ENCODE data around the gene TRABD2A. TPM values are rescaled to one million over a fixed set of nuclear protein-coding genes. Genes with fewer than 3 reads are reported as not detected.

TRABD2A gene
- total and polyA plus RNA-seq, 2 donors (not counting 1 experiment from before 2014, with no cell fraction given), result 4.4 to 14.4 TPM

- Histone ChIP-seq H3K4me1 (ENCODE audit: control insufficient read depth, extremely low read depth, insufficient read depth, low read length) (no peaks in the 10 kb centered on the region), H3K36me3 (ENCODE audit: control insufficient read depth, insufficient read depth, low read length) (no peaks in the 10 kb centered on the region), H3K9ac (ENCODE audit: insufficient read depth, low read length) (no peak overlapping the region), H2AFZ (ENCODE audit: low read length) (no peak overlapping the region), H3K9me3 (ENCODE audit: control insufficient read depth, insufficient read depth, low read depth, low read length) (no peaks in the 10 kb centered on the region), H4K20me1 (ENCODE audit: control insufficient read depth, extremely low read depth, insufficient read depth, low read length) (no peaks in the 10 kb centered on the region), H3K27me3 (ENCODE audit: control insufficient read depth, insufficient read depth, low read length) (no peaks in the 10 kb centered on the region), H3K4me3 (replicated peaks in 1 of 4; ENCODE audit: control extremely low read depth in 1 of 4, insufficient read depth in 1 of 4, low read depth in 3 of 4, low read length in 4 of 4) (no peak overlapping the region), H3K79me2 (ENCODE audit: control insufficient read depth, insufficient read depth, low read length) (no peaks in the 10 kb centered on the region), H3K27ac (ENCODE audit: insufficient read depth, low read length) (no peak overlapping the region), H3K4me2 (ENCODE audit: extremely low read depth, insufficient read depth, low read length) (no peak overlapping the region)
- TF ChIP-seq CTCF (conservative IDR thresholded peaks at IDR 0.05 in 1 of 2, IDR thresholded peaks at IDR 0.05 in 1 of 2; ENCODE audit: low read depth in 1 of 2, low read length in 2 of 2) (no peak), EZH2 (IDR thresholded peaks at IDR 0.05; ENCODE audit: low read length, missing control alignments) (no peak)
- no peak for DNase-seq (ENCODE audit: low read depth in 2 of 2)
Observed at GRCh38 chr2:84839851-84840250, 41.0 kb downstream of the TRABD2A start.

- H3K27me3 ChIP-seq (ENCODE audit: control insufficient read depth, insufficient read depth, low read length), result no peaks in the 10 kb centered on the region
- H4K20me1 ChIP-seq (ENCODE audit: control insufficient read depth, extremely low read depth, insufficient read depth, low read length), result no peaks in the 10 kb centered on the region
- no peak overlapping the region for H3K4me3 ChIP-seq (replicated peaks in 1 of 4; ENCODE audit: control extremely low read depth in 1 of 4, insufficient read depth in 1 of 4, low read depth in 3 of 4, low read length in 4 of 4)
- TF ChIP-seq CTCF (conservative IDR thresholded peaks at IDR 0.05 in 1 of 2, IDR thresholded peaks at IDR 0.05 in 1 of 2; ENCODE audit: low read depth in 1 of 2, low read length in 2 of 2), result no peak
- no peak for TF ChIP-seq EZH2 (IDR thresholded peaks at IDR 0.05; ENCODE audit: low read length, missing control alignments)
- peak; percentile 42 to 80 for DNase-seq (ENCODE audit: low read depth in 2 of 2)
- H3K79me2 ChIP-seq (ENCODE audit: control insufficient read depth, insufficient read depth, low read length), result no peaks in the 10 kb centered on the region
- H3K4me1 ChIP-seq (ENCODE audit: control insufficient read depth, extremely low read depth, insufficient read depth, low read length), result no peaks in the 10 kb centered on the region
- H2AFZ ChIP-seq (ENCODE audit: low read length), result no peak overlapping the region
- H3K36me3 ChIP-seq (ENCODE audit: control insufficient read depth, insufficient read depth, low read length), result no peaks in the 10 kb centered on the region
- H3K4me2 ChIP-seq (ENCODE audit: extremely low read depth, insufficient read depth, low read length), result no peak overlapping the region
- H3K9ac ChIP-seq (ENCODE audit: insufficient read depth, low read length), result no peak overlapping the region
- H3K27ac ChIP-seq (ENCODE audit: insufficient read depth, low read length), result no peak overlapping the region
- H3K9me3 ChIP-seq (ENCODE audit: control insufficient read depth, insufficient read depth, low read depth, low read length), result no peaks in the 10 kb centered on the region
Observed at GRCh38 chr2:84838434-84839145, 42.3 kb downstream of the TRABD2A start.

GRCh38 chr2:84836215-84836614 lies 44.7 kb downstream of the TRABD2A start:
- Histone ChIP-seq H3K4me2 (ENCODE audit: extremely low read depth, insufficient read depth, low read length) (no peak overlapping the region), H3K9me3 (ENCODE audit: control insufficient read depth, insufficient read depth, low read depth, low read length) (no peaks in the 10 kb centered on the region), H2AFZ (ENCODE audit: low read length) (no peak overlapping the region), H3K4me3 (replicated peaks in 1 of 4; ENCODE audit: control extremely low read depth in 1 of 4, insufficient read depth in 1 of 4, low read depth in 3 of 4, low read length in 4 of 4) (no peak overlapping the region), H3K4me1 (ENCODE audit: control insufficient read depth, extremely low read depth, insufficient read depth, low read length) (no peaks in the 10 kb centered on the region), H3K27me3 (ENCODE audit: control insufficient read depth, insufficient read depth, low read length) (no peaks in the 10 kb centered on the region), H3K79me2 (ENCODE audit: control insufficient read depth, insufficient read depth, low read length) (no peaks in the 10 kb centered on the region), H3K27ac (ENCODE audit: insufficient read depth, low read length) (no peak overlapping the region), H4K20me1 (ENCODE audit: control insufficient read depth, extremely low read depth, insufficient read depth, low read length) (no peaks in the 10 kb centered on the region), H3K36me3 (ENCODE audit: control insufficient read depth, insufficient read depth, low read length) (no peaks in the 10 kb centered on the region), H3K9ac (ENCODE audit: insufficient read depth, low read length) (no peak overlapping the region)
- DNase-seq (ENCODE audit: low read depth in 2 of 2), result no peak
- TF ChIP-seq CTCF (conservative IDR thresholded peaks at IDR 0.05 in 1 of 2, IDR thresholded peaks at IDR 0.05 in 1 of 2; ENCODE audit: low read depth in 1 of 2, low read length in 2 of 2), result no peak
- no peak for TF ChIP-seq EZH2 (IDR thresholded peaks at IDR 0.05; ENCODE audit: low read length, missing control alignments)
